Measurements from ENCODE around the gene OSBPL8.

Gene OSBPL8

DNA sequence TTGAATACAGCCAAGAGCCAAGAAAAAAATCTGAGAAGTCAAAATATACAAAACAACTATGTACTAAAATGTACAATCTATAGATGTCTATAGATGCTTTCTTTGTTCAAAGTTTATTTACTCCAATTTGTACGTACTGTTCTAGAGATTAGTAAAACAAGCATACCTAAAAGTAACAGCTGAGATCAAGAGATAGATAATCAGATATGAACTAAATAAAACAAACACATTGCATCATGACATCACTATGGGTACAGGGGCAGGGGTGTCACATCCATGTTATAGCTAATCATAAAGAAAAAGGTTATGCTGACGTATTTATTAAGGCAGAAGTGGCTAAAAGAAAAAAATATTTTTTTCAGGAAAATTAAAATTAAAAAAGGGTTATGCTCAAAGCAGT, 139.3 kb downstream of the OSBPL8 start:
- Histone ChIP-seq H3K27ac (ENCODE audit: low read depth, low read length) (no peak overlapping the region), H3K79me2 (ENCODE audit: insufficient read depth, low read length) (0 out of 2 replicates have a peak, but pooled peaks cover 8% of the 10 kb centered on the region)
- TF ChIP-seq, protein P1, sequence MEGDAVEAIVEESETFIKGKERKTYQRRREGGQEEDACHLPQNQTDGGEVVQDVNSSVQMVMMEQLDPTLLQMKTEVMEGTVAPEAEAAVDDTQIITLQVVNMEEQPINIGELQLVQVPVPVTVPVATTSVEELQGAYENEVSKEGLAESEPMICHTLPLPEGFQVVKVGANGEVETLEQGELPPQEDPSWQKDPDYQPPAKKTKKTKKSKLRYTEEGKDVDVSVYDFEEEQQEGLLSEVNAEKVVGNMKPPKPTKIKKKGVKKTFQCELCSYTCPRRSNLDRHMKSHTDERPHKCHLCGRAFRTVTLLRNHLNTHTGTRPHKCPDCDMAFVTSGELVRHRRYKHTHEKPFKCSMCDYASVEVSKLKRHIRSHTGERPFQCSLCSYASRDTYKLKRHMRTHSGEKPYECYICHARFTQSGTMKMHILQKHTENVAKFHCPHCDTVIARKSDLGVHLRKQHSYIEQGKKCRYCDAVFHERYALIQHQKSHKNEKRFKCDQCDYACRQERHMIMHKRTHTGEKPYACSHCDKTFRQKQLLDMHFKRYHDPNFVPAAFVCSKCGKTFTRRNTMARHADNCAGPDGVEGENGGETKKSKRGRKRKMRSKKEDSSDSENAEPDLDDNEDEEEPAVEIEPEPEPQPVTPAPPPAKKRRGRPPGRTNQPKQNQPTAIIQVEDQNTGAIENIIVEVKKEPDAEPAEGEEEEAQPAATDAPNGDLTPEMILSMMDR (IDR thresholded peaks at IDR 0.05; ENCODE audit: insufficient read depth, low read length, poor library complexity, severe bottlenecking) = no peak
- no peak for TF ChIP-seq EZH2phosphoT487 (conservative IDR thresholded peaks at IDR 0.05; ENCODE audit: low read length)

DNA sequence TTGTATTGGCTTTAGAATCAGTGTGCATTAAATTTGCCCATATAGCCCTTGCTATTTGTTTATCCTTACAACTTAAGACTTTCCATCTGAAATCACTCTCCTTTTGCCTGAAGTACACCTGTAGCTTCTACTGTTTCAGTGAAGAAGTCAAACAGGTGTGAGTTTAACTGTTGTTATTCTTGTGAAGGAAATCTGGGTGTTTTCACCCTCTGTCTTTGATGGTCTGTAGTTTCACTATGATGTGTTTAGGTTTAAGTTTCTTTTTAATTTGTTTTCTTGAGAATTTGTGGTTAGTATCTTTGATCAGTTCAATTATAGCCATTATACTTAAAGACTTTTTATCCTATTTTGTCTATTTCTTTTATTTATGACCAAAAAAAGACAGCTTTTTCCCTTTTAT, 142.5 kb downstream of the OSBPL8 start:
- H3K36me3 ChIP-seq (ENCODE audit: low read length) = no peaks in the 10 kb centered on the region
- no peak overlapping the region for H3K9ac ChIP-seq (ENCODE audit: low read length)
- no peaks in the 10 kb centered on the region for H3F3A ChIP-seq (ENCODE audit: insufficient read depth)
- no peak overlapping the region for H3K4me3 ChIP-seq (ENCODE audit: insufficient read depth, low read length, poor library complexity, severe bottlenecking)
- no peaks in the 10 kb centered on the region for H3K9me3 ChIP-seq (ENCODE audit: insufficient read depth, low read length)
- H3K9me2 ChIP-seq (replicated peaks; ENCODE audit: insufficient read depth, low read length) = no peaks in the 10 kb centered on the region
- 0 out of 2 replicates have a peak, but pooled peaks cover 11% of the 10 kb centered on the region for H4K20me1 ChIP-seq (ENCODE audit: low read depth, low read length)
- TF ChIP-seq, protein P1 (IDR thresholded peaks at IDR 0.05; ENCODE audit: insufficient read depth, low read length, poor library complexity, severe bottlenecking) = no peak
- no peak overlapping the region for H3K27ac ChIP-seq (ENCODE audit: low read depth, low read length)
- no peaks in the 10 kb centered on the region for H3K27me3 ChIP-seq (ENCODE audit: low read length)
- H3K79me2 ChIP-seq (ENCODE audit: insufficient read depth, low read length) = 0 out of 2 replicates have a peak, but pooled peaks cover 2% of the 10 kb centered on the region
- H2AFZ ChIP-seq (ENCODE audit: low read depth, low read length, severe bottlenecking) = no peak overlapping the region
- no peak overlapping the region for H3K4me2 ChIP-seq (ENCODE audit: low read depth, low read length, poor library complexity, severe bottlenecking)

More for the DNA sequence above, 139.3 kb downstream of the OSBPL8 start:
- Histone ChIP-seq H3K4me2 (ENCODE audit: low read depth, low read length, poor library complexity, severe bottlenecking) (no peak overlapping the region), H3K4me3 (ENCODE audit: insufficient read depth, low read length, poor library complexity, severe bottlenecking) (no peak overlapping the region), H3K9ac (ENCODE audit: low read length) (no peak overlapping the region), H3K9me3 (ENCODE audit: insufficient read depth, low read length) (peaks cover 12% of the 10 kb centered on the region), H3K36me3 (ENCODE audit: low read length) (no peaks in the 10 kb centered on the region; the same call in 1 of the 2 replicates), H3K27me3 (ENCODE audit: low read length) (no peaks in the 10 kb centered on the region), H4K20me1 (ENCODE audit: low read depth, low read length) (0 out of 2 replicates have a peak, but pooled peaks cover 11% of the 10 kb centered on the region), H2AFZ (ENCODE audit: low read depth, low read length, severe bottlenecking) (no peak overlapping the region), H3K9me2 (replicated peaks; ENCODE audit: insufficient read depth, low read length) (no peaks in the 10 kb centered on the region), H3F3A (ENCODE audit: insufficient read depth) (no peaks in the 10 kb centered on the region)

DNA sequence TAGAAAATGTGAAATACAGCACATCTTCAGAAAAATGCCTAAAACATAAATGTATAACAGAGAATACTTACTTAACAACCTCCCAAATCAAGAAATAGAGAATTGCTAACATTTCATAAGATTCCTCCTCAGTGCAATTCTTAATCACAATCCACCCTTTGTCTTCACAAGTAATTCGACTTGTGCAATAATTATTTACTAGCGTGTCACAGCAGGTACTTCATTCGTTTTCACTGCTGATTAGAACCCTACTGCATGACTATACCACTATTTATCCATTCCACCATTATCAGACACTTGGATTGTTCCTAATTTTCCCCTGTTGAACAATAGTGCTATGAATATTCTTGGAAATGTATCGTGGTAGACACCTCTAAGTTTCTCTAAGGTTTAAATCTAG, 146.4 kb downstream of the OSBPL8 start:
- TF ChIP-seq EZH2phosphoT487 (conservative IDR thresholded peaks at IDR 0.05; ENCODE audit: low read length) = no peak
- TF ChIP-seq, protein P1 (IDR thresholded peaks at IDR 0.05; ENCODE audit: insufficient read depth, low read length, poor library complexity, severe bottlenecking) = no peak
- Histone ChIP-seq H3F3A (ENCODE audit: insufficient read depth) (no peaks in the 10 kb centered on the region), H3K4me2 (ENCODE audit: low read depth, low read length, poor library complexity, severe bottlenecking) (no peak overlapping the region), H2AFZ (ENCODE audit: low read depth, low read length, severe bottlenecking) (no peak overlapping the region), H3K4me3 (ENCODE audit: insufficient read depth, low read length, poor library complexity, severe bottlenecking) (no peak overlapping the region), H3K36me3 (ENCODE audit: low read length) (no peaks in the 10 kb centered on the region), H3K9me2 (replicated peaks; ENCODE audit: insufficient read depth, low read length) (no peaks in the 10 kb centered on the region), H3K9me3 (ENCODE audit: insufficient read depth, low read length) (no peaks in the 10 kb centered on the region), H3K79me2 (ENCODE audit: insufficient read depth, low read length) (no peaks in the 10 kb centered on the region), H3K27me3 (ENCODE audit: low read length) (no peaks in the 10 kb centered on the region), H3K9ac (ENCODE audit: low read length) (no peak overlapping the region), H4K20me1 (ENCODE audit: low read depth, low read length) (no peaks in the 10 kb centered on the region), H3K27ac (ENCODE audit: low read depth, low read length) (no peak overlapping the region)
